HepG2 (cell line): Measurements from ENCODE around the gene TPH1. TPM values are rescaled to one million over a fixed set of nuclear protein-coding genes. Genes with fewer than 3 reads are reported as not detected.

ENCODE experiments used
- ATAC-seq: fragments of 200-7000 bp; cut with Tn5 transposase; 3 replicates; pipeline ENCODE4 v1.9.1; 2020; ENCODE audit warnings: mild to moderate bottlenecking, moderate library complexity
- BruUV-seq: library from RNA; stranded (reverse); fragments of 400-500 nt; replicated peaks from 2 replicates; lab custom pipeline; 2021; lab: Mats Ljungman, UMichigan
- CTCF ChIA-PET: fragments of 300-600 bp; formaldehyde crosslinking; extraction: SDS; loops from one replicate; lab custom pipeline; 2021; ENCODE audit warnings: low total read pairs, inconsistent platforms, low intra/inter-chr PET ratio; lab: Yijun Ruan, JAX
- POLR2A ChIA-PET: fragments of 350-600 bp; sonication (Branson Sonifier 250); formaldehyde crosslinking; loops from one replicate; lab custom pipeline; 2020; ENCODE audit warnings: antibody characterized with exemption, inconsistent platforms; lab: Yijun Ruan, JAX
- DNase-seq: peaks from one replicate; pipeline ENCODE4 v3.0.0-alpha.2; 2015; ENCODE audit warnings: low spot score
- FAIRE-seq: peaks from 3 replicates; lab custom pipeline; 2011; peaks lifted over from hg19 to GRCh38; lab: Jason Lieb, UNC
- H2AFZ ChIP-seq: one replicate; pipeline ENCODE4 v1.6.1; 2011; ENCODE audit warnings: low read length, inconsistent platforms
- H3K27ac ChIP-seq: fragments of 300-600 bp; 3 replicates; pipeline ENCODE4 v1.8.0; 2011; ENCODE audit warnings: mixed run types, mild to moderate bottlenecking, mixed read lengths, low read length, inconsistent platforms; ENCODE audit not compliant: insufficient read depth; ENCODE audit errors: extremely low read length
- H3K27me3 ChIP-seq, 2 experiments: fragments of 200-600 bp in 1 of 2; 2 replicates in 1 of 2; 3 replicates in 1 of 2; pipeline versions ENCODE4 v1.6.0 to v1.8.0; 2011; ENCODE audit warnings: low read length in 2 of 2, mild to moderate bottlenecking in 2 of 2, moderate library complexity in 2 of 2, inconsistent platforms in 1 of 2; ENCODE audit not compliant: insufficient read depth in 2 of 2, control insufficient read depth in 1 of 2
- H3K36me3 ChIP-seq, 2 experiments: fragments of 200-600 bp in 1 of 2; replicated peaks in 1 of 2; 2 replicates in 1 of 2; 3 replicates in 1 of 2; pipeline versions ENCODE4 v1.5.1 to v1.8.0; 2011; ENCODE audit warnings: low read length in 2 of 2, inconsistent platforms in 1 of 2; ENCODE audit not compliant: insufficient read depth in 2 of 2, control insufficient read depth in 1 of 2
- H3K4me1 ChIP-seq: 2 replicates; pipeline ENCODE4 v1.5.1; 2012; ENCODE audit warnings: low read length, inconsistent platforms; ENCODE audit not compliant: insufficient read depth
- H3K4me2 ChIP-seq: 2 replicates; pipeline ENCODE4 v1.6.0; 2011; ENCODE audit warnings: low read depth, low read length, inconsistent platforms
- H3K4me3 ChIP-seq, 3 experiments: fragments of 200-600 bp in 1 of 3; sonication (generic), shearing (Covaris generic) in 1 of 3; replicated peaks in 1 of 3; 2 replicates each; pipeline ENCODE4 v1.5.1; 2011 to 2016; ENCODE audit warnings: low read length in 3 of 3, inconsistent platforms in 2 of 3, low read depth in 2 of 3, mild to moderate bottlenecking in 2 of 3, control low read depth in 1 of 3, mixed read lengths in 1 of 3; ENCODE audit not compliant: insufficient read depth in 1 of 3
- H3K79me2 ChIP-seq: one replicate; pipeline ENCODE4 v1.6.1; 2011; ENCODE audit warnings: low read length, inconsistent platforms; ENCODE audit not compliant: insufficient read depth
- H3K9ac ChIP-seq: 2 replicates; pipeline ENCODE4 v1.6.0; 2011; ENCODE audit warnings: mild to moderate bottlenecking, low read depth, low read length, inconsistent platforms; ENCODE audit not compliant: insufficient read depth
- H3K9me3 ChIP-seq: 2 replicates; pipeline ENCODE4 v1.5.1; 2012; ENCODE audit warnings: mild to moderate bottlenecking, low read length
- H4K20me1 ChIP-seq: 2 replicates; pipeline ENCODE4 v1.6.0; 2011; ENCODE audit warnings: inconsistent platforms, mild to moderate bottlenecking, low read length, moderate library complexity; ENCODE audit not compliant: insufficient read depth
- ELF1 ChIP-seq: sonication (generic); formaldehyde crosslinking; IDR thresholded peaks from 2 replicates; pipeline ENCODE4 v1.4.0; 2020; ENCODE audit warnings: missing genetic modification reagents
- KMT2A ChIP-seq: sonication (generic); formaldehyde crosslinking; IDR thresholded peaks from 2 replicates; pipeline ENCODE4 v1.4.0; 2020; ENCODE audit warnings: missing genetic modification reagents
- NRL ChIP-seq: sonication (generic); formaldehyde crosslinking; IDR thresholded peaks from 2 replicates; pipeline ENCODE4 v1.5.0; 2020; ENCODE audit warnings: missing genetic modification reagents, mild to moderate bottlenecking, moderate library complexity, borderline replicate concordance
- POLR2A ChIP-seq, 2 experiments: IDR thresholded peaks; 2 replicates each; pipeline ENCODE4 v1.6.1; 2011; ENCODE audit warnings: low read depth in 2 of 2, low read length in 2 of 2, mild to moderate bottlenecking in 1 of 2, moderate library complexity in 1 of 2; ENCODE audit not compliant: insufficient read depth in 1 of 2
- POLR2G ChIP-seq: fragments of 200-400 bp; formaldehyde crosslinking; IDR thresholded peaks from 2 replicates; pipeline ENCODE4 v1.6.1; 2018; ENCODE audit warnings: mild to moderate bottlenecking, low read depth, low read length, moderate library complexity
- RBM39 ChIP-seq: fragments of 200-400 bp; formaldehyde crosslinking; IDR thresholded peaks from one replicate; pipeline ENCODE4 v1.6.1; 2018; ENCODE audit warnings: antibody characterized with exemption, mild to moderate bottlenecking, low read depth, low read length; ENCODE audit not compliant: poor library complexity, severe bottlenecking
- SAFB2 ChIP-seq: sonication (generic); formaldehyde crosslinking; IDR thresholded peaks from 2 replicates; pipeline ENCODE4 v1.5.1; 2020; ENCODE audit warnings: missing genetic modification reagents, low read depth, mild to moderate bottlenecking, borderline replicate concordance
- YY1 ChIP-seq: IDR thresholded peaks from 2 replicates; pipeline ENCODE4 v1.6.1; 2011; ENCODE audit warnings: low read length, low read depth, moderate library complexity, mild to moderate bottlenecking; ENCODE audit not compliant: insufficient read depth, insufficient replicate concordance
- ZNF234 ChIP-seq: sonication (generic); formaldehyde crosslinking; conservative IDR thresholded peaks from 2 replicates; pipeline ENCODE4 v1.5.1; 2020; ENCODE audit warnings: mild to moderate bottlenecking, missing genetic modification reagents
- ZNF251 ChIP-seq: sonication (generic); formaldehyde crosslinking; IDR thresholded peaks from 2 replicates; pipeline ENCODE4 v1.9.0; 2021; ENCODE audit warnings: mild to moderate bottlenecking, missing genetic modification reagents
- ZNF274 ChIP-seq: sonication (generic); formaldehyde crosslinking; IDR thresholded peaks from 2 replicates; pipeline ENCODE4 v1.5.1; 2020; ENCODE audit warnings: mild to moderate bottlenecking, missing genetic modification reagents
- ZNF672 ChIP-seq: sonication (generic); formaldehyde crosslinking; IDR thresholded peaks from 2 replicates; pipeline ENCODE4 v1.8.1; 2022; ENCODE audit warnings: missing genetic modification reagents
- ZNF777 ChIP-seq: sonication (generic); formaldehyde crosslinking; IDR thresholded peaks from 2 replicates; pipeline ENCODE4 v1.4.0; 2020; ENCODE audit warnings: missing genetic modification reagents
- WGBS: methylation state at CpG from one replicate; pipeline ENCODE4 v1.1.6; 2017; ENCODE audit warnings: low lambda C conversion rate; 5-methylcytosine and 5-hydroxymethylcytosine counted together
- in situ Hi-C: cut with HindIII; loops from 2 replicates; pipeline ENCODE4 v1.10.0; 2017; ENCODE audit warnings: low pct_unique_long_range_greater_than_20kb; ENCODE audit not compliant: extremely low pct_ligation_motif_present
- intact Hi-C: fragments of 100-400 bp; cut with micrococcal nuclease; formaldehyde crosslinking; loops from one replicate; pipeline ENCODE4 v1.10.0; 2022; ENCODE audit not compliant: unreplicated experiment
- polyA plus RNA-seq, 8 experiments: library from polyadenylated mRNA; depleted of rRNA in 3 of 8; stranded (reverse) in 7 of 8; unstranded in 1 of 8; fragments of >200 nt; fragmentation: Illumina TruSeq in 4 of 8; extraction: Trizol in 4 of 8; gene quantifications; 2 replicates each; pipeline versions ENCODE4 v1.2.1 to v1.2.3, GENCODE V29; 2011 to 2016; ENCODE audit warnings: low read depth in 4 of 8, missing spikeins in 1 of 8, mixed read lengths in 1 of 8; ENCODE audit not compliant: insufficient read depth in 1 of 8
- total RNA-seq, 5 experiments: library from RNA; depleted of rRNA; stranded (reverse); fragments of >200 nt; fragmentation: Illumina TruSeq; extraction: Trizol; gene quantifications; 2 replicates each; pipeline ENCODE4 v1.2.3, GENCODE V29; 2016; ENCODE audit warnings: low read depth in 1 of 5
- TF ChIP-seq, protein P1 (sequence below): sonication (generic); formaldehyde crosslinking; IDR thresholded peaks from 2 replicates; pipeline ENCODE4 v1.5.0; 2020; ENCODE audit warnings: missing genetic modification reagents, mild to moderate bottlenecking, borderline replicate concordance
- TF ChIP-seq, protein P2 (sequence below), 2 experiments: sonication (generic) in 1 of 2; formaldehyde crosslinking in 1 of 2; IDR thresholded peaks; 2 replicates each; pipeline versions ENCODE4 v1.4.0 to v1.6.1; 2018 to 2020; ENCODE audit warnings: missing genetic modification reagents in 2 of 2, borderline replicate concordance in 1 of 2, low read depth in 1 of 2, mild to moderate bottlenecking in 1 of 2, missing biosample characterization in 1 of 2
- TF ChIP-seq, protein P3 (sequence below): sonication (generic); formaldehyde crosslinking; IDR thresholded peaks from 2 replicates; pipeline ENCODE4 v1.8.0; 2022; ENCODE audit warnings: mild to moderate bottlenecking, missing genetic modification reagents, moderate library complexity

The TPH1 gene
- total and polyA plus RNA-seq, 2 of the 13 experiments (the other 11 are each of a cell fraction or from before 2014, with no cell fraction given), result 0.26 to 0.53 TPM

DNA sequence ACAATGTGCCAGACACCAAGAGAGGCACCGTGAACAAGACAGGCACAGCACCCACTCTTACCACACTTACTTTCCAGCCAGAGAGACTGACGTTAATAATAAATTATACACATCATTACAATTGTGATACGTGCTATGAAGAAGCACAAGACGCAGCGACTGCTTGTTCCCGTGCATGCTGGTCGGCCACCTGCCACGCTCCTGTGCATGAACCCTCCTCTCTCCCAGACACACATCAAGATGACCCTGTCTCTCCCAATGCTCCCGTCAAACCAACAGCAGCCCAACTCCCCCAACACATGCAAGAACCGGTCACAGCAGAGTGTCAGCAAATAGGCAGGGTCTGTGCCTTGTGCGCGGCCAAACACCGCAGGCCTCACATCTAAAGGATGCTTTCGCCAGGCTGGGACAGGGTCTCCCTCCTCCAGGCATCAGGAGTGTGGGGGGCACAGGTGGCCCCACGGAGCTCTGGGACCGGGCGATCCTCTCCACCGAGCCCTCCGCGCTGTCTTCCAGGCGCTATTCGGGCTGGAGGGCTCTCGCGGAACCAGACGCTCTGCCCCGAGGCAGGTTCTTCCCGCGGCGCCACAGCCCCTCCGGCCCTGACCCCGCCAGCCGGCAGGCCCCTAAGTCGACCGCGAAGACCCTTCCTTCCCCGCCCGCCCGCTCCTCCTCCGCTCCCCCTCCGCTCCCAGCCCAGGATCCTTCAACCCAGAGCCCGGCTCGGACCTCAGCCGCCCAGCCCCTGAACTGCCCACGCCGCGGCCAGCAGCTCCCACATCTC lies 33.8 kb downstream of the TPH1 start (continued):
- TF ChIP-seq, protein P1, sequence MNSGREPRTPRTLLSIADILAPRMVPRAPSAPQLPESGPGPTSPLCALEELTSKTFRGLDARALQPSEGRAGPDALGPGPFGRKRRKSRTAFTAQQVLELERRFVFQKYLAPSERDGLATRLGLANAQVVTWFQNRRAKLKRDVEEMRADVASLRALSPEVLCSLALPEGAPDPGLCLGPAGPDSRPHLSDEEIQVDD (CRISPR knock-in tag), result no peak
- TF ChIP-seq SAFB2 (CRISPR knock-in tag), result no peak
- peak; percentile 34; the same call in 1 of the 2 replicates for TF ChIP-seq NRL (CRISPR knock-in tag)
- peak; percentile 78 for TF ChIP-seq ZNF274 (CRISPR knock-in tag)
- TF ChIP-seq ZNF234, result 0 out of 2 replicates have a peak, but pooled peaks have one; percentile 58
- TF ChIP-seq ZNF672 (CRISPR knock-in tag), result 0 out of 2 replicates have a peak, but pooled peaks have one; percentile 59
- peak; percentile 11; the same call in 1 of the 2 replicates for TF ChIP-seq ZNF777
- TF ChIP-seq ZNF251, result no peak
- TF ChIP-seq KMT2A (CRISPR knock-in tag), result peak; percentile 68; the same call in 1 of the 2 replicates

DNA sequence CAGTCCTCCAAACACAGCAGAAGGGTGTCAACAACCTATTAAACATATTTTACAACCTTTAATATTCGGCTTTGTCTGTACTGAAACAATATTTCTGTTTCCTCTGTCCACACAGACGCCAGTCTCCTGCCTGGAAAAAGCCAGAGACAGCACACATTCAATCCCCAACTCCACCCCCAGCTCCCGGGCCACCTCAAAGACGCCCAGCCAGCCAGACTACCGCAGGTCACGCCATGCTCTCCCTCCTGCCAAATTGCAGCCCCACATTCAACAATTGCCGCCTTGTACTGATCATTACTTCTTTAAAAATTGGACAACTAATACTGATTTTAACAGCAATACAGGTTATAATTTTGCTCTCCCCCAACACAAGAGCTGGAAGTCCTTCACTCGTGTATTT lies 34.4 kb downstream of the TPH1 start:
- Histone ChIP-seq H3K36me3 (0 out of 5 replicates have a peak, but pooled peaks cover 0 to 3% of the 10 kb centered on the region in 2 experiments), H3K27ac (peak overlapping the region; percentile 70), H3K9ac (peak overlapping the region; percentile 85), H3K27me3 (no peaks in the 10 kb centered on the region; a peak in 1 of 5 replicates), H3K79me2 (peaks cover 39% of the 10 kb centered on the region), H3K4me1 (peaks cover 47% of the 10 kb centered on the region), H4K20me1 (no peaks in the 10 kb centered on the region), H3K9me3 (no peaks in the 10 kb centered on the region), H2AFZ (peak overlapping the region; percentile 24), H3K4me3 (peak overlapping the region; percentile 54 to 92 (median 74)), H3K4me2 (peak overlapping the region; percentile 97)
- DNase-seq, result peak; percentile 21
- CTCF ChIA-PET, result no interaction called here
- BruUV-seq, result no TSS peak
- in situ Hi-C loops, result loop anchor here (5.0 kb wide), 1 partner anchor 96 kb away; the partner anchor contains the start of gene SAAL1
- peak; percentile 15 for ATAC-seq
- WGBS, result 0% methylated on average over 8 of the region's 8 CpGs
- TF ChIP-seq POLR2A (IDR thresholded peaks at IDR 0.05; ENCODE audit: insufficient read depth in 1 of 2, low read depth in 2 of 2, low read length in 2 of 2), result peak in 1 of 2 experiments; percentile 15; a peak in 1 of 4 replicates
- TF ChIP-seq, protein P2, sequence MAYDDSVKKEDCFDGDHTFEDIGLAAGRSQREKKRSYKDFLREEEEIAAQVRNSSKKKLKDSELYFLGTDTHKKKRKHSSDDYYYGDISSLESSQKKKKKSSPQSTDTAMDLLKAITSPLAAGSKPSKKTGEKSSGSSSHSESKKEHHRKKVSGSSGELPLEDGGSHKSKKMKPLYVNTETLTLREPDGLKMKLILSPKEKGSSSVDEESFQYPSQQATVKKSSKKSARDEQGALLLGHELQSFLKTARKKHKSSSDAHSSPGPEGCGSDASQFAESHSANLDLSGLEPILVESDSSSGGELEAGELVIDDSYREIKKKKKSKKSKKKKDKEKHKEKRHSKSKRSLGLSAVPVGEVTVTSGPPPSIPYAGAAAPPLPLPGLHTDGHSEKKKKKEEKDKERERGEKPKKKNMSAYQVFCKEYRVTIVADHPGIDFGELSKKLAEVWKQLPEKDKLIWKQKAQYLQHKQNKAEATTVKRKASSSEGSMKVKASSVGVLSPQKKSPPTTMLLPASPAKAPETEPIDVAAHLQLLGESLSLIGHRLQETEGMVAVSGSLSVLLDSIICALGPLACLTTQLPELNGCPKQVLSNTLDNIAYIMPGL (CRISPR knock-in tag; IDR thresholded peaks at IDR 0.05; ENCODE audit: borderline replicate concordance in 1 of 2, low read depth in 1 of 2), result no peak
- peak; percentile 2 for TF ChIP-seq RBM39
- TF ChIP-seq, protein P3, sequence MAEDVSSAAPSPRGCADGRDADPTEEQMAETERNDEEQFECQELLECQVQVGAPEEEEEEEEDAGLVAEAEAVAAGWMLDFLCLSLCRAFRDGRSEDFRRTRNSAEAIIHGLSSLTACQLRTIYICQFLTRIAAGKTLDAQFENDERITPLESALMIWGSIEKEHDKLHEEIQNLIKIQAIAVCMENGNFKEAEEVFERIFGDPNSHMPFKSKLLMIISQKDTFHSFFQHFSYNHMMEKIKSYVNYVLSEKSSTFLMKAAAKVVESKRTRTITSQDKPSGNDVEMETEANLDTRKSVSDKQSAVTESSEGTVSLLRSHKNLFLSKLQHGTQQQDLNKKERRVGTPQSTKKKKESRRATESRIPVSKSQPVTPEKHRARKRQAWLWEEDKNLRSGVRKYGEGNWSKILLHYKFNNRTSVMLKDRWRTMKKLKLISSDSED (CRISPR knock-in tag), result no peak
- peak; percentile 52; the same call in 1 of the 2 replicates for TF ChIP-seq POLR2G
- TF ChIP-seq ELF1, result 0 out of 2 replicates have a peak, but pooled peaks have one; percentile 5
- no peak for TF ChIP-seq YY1
- intact Hi-C loops, result loop anchor here (2.0 kb wide), 1 partner anchor 95 kb away; the partner anchor contains the start of gene SAAL1
- no peak for FAIRE-seq
- POLR2A ChIA-PET, result interaction anchor here (0.8 to 3.4 kb wide), 2 partner anchors 10 to 25 kb away, joined by 4 to 25 read pairs; no protein-coding TSS in a partner anchor
